A172 (cell line): Measurements from ENCODE around the gene ANO8. TPM values are rescaled to one million over a fixed set of nuclear protein-coding genes. Genes with fewer than 3 reads are reported as not detected.
A peak's percentile ranks its signal among the peaks of the same experiment; 100 is the strongest.
"Not testable (repeated sequence)": the region's sequence is repeated elsewhere in the genome, so short reads cannot be mapped to it uniquely, and the experiment has no call there.

Experiments used
- DNase-seq: peaks from one replicate; pipeline ENCODE4 v3.0.0-alpha.2; 2015; ENCODE audit warnings: low spot score
- total RNA-seq: library from RNA; depleted of rRNA; stranded (reverse); fragments of >200 nt; shearing (Covaris generic); gene quantifications from 2 replicates; pipeline ENCODE4 v1.2.3, GENCODE V29; 2014; rRNA removed

Gene ANO8
- 4.2 and 5.1 TPM in 2 replicates for total RNA-seq

DNA sequence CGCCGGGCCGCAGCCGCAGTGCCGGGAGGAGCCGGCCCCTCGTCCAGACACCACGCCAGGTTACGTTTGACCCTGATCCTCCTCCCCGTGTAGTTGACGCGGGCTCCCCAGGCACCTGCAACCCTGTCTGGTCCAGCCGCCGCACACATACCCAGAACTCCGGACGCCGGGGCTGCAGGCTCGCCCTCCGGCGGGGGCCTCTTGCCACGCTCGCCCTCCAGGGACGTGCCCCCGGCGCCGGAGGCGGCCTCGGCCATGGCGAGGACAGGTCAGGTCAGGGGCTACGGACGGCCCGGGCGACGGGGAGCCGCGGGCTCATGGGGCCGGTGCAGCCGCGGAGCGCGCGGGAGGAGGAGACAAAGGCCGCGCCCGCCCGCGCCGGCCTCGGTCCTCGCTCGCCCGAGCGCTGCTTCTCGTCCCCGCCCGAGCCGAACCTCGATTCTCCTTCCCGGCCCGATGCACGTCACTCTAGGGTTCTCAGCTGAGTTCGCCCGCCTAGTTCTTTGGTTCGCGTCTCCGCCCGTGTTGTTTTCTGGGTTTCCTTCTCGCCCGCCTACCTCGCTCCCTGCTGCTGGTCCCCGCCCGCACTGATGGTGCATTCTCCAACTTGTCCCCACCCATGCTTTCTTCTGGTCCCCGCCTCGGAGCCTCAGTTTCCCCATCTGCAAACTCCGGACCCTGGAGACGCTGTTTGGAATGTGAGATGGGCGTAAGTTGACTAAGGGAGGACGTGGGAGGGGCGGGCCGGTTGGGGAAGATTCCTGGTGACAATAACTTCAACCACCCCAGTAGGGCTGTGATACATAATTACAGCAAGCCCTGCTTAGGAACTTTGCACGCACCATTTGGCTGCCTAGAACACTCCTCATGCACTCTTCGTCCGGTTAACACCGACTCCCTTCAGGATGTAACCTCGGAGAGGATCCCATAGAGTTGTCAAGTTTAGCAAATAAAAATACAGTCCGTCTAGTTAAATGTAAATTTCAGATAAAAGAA, at the start of gene ANO8:
Gene ANO8 (minus strand): TSS at position 442 of the 996 bp plus-strand sequence. CDS start 185 bp downstream, at position 257.
- DNase-seq = peak; percentile 97

DNA sequence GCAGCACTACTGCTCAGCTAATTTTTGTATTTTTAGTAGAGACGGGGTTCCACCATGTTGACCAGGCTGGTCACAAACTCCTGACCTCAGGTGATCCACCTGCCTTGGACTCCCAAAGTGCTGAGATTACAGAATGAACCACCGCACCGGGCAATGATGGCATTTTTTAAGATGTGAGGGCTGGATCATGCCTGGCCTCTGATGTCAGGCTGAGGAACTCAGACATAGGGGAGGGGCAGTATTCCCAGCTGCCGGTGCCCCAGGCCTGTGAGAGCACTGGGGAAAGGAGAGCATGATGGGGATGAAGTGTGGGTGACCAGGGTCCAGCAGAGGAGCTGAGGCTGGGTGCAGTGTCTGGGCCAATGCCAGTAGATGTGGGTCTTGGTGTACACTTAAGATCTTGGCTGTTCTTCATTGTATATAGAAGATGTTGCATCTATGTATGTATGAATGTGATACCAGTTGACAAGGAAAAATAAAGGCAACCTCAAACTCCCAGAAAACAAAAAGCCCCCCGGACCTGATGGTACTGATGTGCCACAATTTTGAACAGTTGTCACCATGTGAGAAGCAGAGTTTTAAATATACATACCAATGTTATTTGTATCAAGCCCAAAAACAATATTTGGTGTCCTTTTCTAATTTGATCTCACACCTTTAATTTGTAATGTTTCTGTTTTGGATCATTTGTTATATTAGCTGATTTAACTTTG, 45.9 kb upstream of the ANO8 start:
- no peak for DNase-seq

DNA sequence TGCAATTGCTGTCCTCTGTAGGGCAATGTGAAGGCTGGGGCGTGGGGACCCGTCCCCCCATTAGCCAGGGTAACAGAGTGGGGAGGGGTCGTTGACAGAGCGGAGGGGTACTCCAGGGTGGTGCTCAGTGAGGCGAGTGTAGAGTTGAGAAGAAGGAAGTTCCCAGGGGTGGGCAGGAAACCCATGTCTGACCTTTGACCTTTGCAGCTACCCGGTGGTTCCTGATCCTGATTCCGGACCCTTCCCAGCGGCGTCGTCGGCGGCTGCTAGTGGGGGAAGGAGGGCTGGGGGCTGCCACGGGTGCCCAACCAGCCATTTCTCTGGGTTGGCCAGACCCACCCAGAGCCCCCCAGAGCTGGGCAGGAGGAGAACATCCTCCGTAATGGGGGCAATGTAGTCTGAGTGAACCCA, 44.6 kb upstream of the ANO8 start:
- no peak for DNase-seq

DNA sequence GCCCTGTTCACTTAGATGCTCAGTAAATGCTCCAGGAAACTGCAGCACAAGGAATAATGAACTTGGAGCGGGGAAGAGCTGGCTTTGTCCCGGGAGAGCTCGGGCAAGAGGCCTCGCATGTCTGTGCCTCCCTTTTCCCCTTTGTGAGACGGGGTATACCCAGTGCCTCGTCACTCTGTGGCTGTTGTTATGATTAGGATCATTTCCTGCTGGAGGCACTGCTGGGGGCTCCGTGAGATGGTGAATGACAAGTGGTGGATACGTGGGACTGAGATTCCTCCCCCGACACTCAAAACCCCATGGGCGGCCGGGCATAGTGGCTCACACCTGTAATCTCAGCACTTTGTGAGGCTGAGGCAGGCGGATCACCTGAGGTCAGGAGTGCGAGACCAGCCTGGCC, 43.6 kb upstream of the ANO8 start:
- DNase-seq = no peak

GRCh38 chr19:17376935-17377600, 42.4 kb upstream of the ANO8 start, which contains the start of gene PLVAP:
PLVAP (minus strand) TSS chr19:17377342; CDS start chr19:17377288, 54 bp downstream.
- no peak for DNase-seq

GRCh38 chr19:17370026-17370587, 35.5 kb upstream of the ANO8 start:
- peak; percentile 37 for DNase-seq

GRCh38 chr19:17365361-17365760, 30.7 kb upstream of the ANO8 start:
- no peak for DNase-seq

GRCh38 chr19:17363852-17364605, 29.4 kb upstream of the ANO8 start:
- DNase-seq = not testable (repeated sequence)

- no peak for DNase-seq
Observed at GRCh38 chr19:17359905-17360800, 25.5 kb upstream of the ANO8 start.

GRCh38 chr19:17358395-17358794, 23.7 kb upstream of the ANO8 start:
- peak; percentile 81 for DNase-seq

- no peak for DNase-seq
Observed at GRCh38 chr19:17357724-17358123, 23.1 kb upstream of the ANO8 start.

GRCh38 chr19:17357078-17357666, 22.5 kb upstream of the ANO8 start:
- DNase-seq = no peak

DNA sequence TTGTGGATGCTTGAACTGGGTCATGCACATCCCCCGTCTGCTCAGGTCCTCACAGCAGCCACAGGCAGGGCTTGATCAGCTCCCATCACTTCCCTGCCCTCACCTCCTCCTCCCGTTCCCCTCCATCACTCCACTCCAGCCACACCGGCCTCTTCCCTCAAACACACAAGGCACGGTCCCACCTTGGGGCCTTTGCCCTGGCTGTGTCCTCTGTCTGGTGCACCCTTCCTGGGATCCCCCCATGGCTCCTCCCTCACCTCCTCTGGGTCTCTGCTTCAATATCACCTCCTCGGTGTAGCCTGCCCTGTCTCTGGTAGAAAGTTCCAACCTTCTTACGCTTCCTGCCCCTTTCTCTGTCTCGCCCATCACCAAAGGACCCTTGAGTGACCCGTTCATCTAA, 18.7 kb upstream of the ANO8 start:
- DNase-seq = no peak

DNA sequence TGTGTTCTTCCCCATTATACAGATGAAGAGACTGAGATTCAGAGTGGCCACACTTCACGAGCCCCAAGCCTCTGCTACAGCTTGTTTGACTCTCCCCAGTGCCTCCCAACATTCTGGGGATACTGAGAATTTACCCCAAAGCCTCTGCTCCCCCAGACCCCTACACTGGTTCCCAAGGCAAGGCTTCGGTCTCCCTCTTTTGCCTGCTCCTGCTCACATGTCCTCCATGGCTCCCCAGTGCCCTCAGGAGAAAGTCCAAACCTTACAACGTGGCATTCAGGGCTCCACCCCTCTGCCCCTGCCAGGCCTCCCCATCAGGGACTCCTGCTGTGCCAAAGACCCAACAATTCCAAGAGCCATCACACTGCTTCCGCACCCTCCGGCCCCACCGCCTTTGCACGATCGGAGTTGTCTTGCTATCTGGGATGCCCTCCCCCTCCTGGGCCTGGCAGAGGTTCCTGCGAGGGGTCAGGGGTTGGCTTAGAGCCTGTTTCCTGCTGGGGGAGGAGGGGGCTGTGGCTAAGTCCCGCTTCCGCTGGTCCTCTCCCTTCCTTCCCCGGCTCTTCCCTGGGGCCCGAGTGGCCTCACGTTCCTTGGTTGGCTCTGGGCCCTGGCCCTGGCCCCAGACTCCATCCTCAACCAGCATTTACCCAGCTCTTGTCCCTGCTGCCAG, 18.1 kb upstream of the ANO8 start:
- DNase-seq = no peak

DNA sequence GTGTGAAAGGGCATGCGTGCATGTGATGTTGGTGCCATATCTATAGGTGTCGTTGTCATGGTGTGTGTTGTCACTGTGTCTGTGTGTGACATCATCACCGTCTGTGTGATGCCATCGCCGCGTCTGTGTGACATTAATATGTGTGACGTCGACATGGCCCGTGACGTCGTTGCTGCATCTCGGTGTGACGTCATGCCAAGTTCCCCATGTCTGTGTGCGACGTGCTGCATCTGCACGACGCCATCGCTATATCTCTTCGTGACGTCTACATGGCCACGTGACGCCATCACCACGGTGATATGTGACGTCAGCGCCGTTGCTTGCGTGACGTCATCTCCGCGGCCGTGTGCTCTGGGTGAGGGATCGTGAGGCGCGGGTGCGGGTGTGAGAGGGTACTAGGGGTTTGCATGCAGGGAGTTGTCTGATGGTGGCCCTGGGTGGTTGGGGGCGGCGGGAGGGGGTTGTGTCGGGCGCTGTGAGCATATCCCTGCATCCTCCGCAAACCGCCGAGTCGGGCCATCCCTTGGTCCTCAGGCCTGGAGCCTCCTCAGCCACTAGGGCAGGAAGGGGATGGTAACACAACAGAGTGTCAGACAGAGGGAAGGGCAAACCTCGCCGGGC, 17.3 kb upstream of the ANO8 start:
- no peak for DNase-seq

- DNase-seq = peak; percentile 87
Observed at GRCh38 chr19:17348700-17349099, 14.0 kb upstream of the ANO8 start.

DNA sequence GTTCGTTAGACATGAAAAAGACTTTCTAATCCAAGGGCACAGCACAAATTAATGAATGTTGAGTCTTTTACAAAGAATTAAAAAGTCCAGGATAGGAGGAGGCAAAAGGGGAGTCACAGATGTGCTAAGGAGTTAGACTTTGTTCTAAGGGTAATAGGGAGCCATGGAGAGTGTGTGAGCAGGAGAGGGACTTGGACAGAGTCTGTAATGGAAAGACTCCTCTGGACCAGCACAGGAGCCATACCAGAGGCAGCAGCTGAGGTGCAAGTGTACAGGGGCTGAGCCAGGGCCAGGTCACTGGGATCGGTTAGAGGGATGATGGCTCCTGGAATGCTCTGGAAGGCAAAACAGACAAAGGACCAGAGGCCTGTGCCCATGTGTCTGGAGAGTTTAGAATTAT, 13.2 kb upstream of the ANO8 start:
- no peak for DNase-seq

- peak; percentile 62 for DNase-seq
Observed at GRCh38 chr19:17347361-17347760, 12.7 kb upstream of the ANO8 start.
